B cell (primary cell): ENCODE results near the gene MLF2.

Experiments used
- CTCF ChIP-seq: fragments of 200-600 bp; IDR thresholded peaks from one replicate; pipeline ENCODE4 v1.8.0; 2022; ENCODE audit warnings: antibody characterized with exemption, mild to moderate bottlenecking
- EZH2 ChIP-seq: IDR thresholded peaks from 2 replicates; pipeline ENCODE4 v1.6.1; 2012; ENCODE audit warnings: borderline replicate concordance, low read depth, mild to moderate bottlenecking, moderate library complexity, low read length; ENCODE audit not compliant: insufficient read depth, poor library complexity, severe bottlenecking

- no peak for TF ChIP-seq CTCF
- no peak for TF ChIP-seq EZH2
Measured at GRCh38 chr12:6796576-6796975, 43.6 kb upstream of the MLF2 start.
